IPS-15b (cell line): ENCODE measurements around the gene PRKACA.
"Not testable (repeated sequence)": the region's sequence is repeated elsewhere in the genome, so short reads cannot be mapped to it uniquely, and the experiment has no call there.

Source experiments
- H3K27me3 ChIP-seq: one replicate; pipeline ENCODE4 v1.6.1; 2013; ENCODE audit warnings: low read length; ENCODE audit not compliant: control insufficient read depth, insufficient read depth
- H3K36me3 ChIP-seq: one replicate; pipeline ENCODE4 v1.6.1; 2013; ENCODE audit warnings: low read length; ENCODE audit not compliant: control insufficient read depth, insufficient read depth
- H3K4me1 ChIP-seq: one replicate; pipeline ENCODE4 v1.6.1; 2013; ENCODE audit warnings: mild to moderate bottlenecking, low read length; ENCODE audit not compliant: control insufficient read depth, insufficient read depth
- H3K4me3 ChIP-seq: one replicate; pipeline ENCODE4 v1.5.1; 2013; ENCODE audit warnings: low read depth, low read length
- H3K9ac ChIP-seq: one replicate; pipeline ENCODE4 v1.6.1; 2013; ENCODE audit warnings: low read depth, mild to moderate bottlenecking, low read length
- H3K9me3 ChIP-seq: one replicate; pipeline ENCODE4 v1.6.1; 2013; ENCODE audit warnings: mild to moderate bottlenecking, low read length; ENCODE audit not compliant: control insufficient read depth, insufficient read depth

The PRKACA gene

GRCh38 chr19:14146169-14146568 lies 28.6 kb upstream of the PRKACA start:
- not testable (repeated sequence) for H3K36me3 ChIP-seq, H3K9me3 ChIP-seq, H3K4me1 ChIP-seq, H3K4me3 ChIP-seq, H3K9ac ChIP-seq, H3K27me3 ChIP-seq

- no peaks in the 10 kb centered on the region for H3K27me3 ChIP-seq
- no peak overlapping the region for H3K4me3 ChIP-seq
- H3K4me1 ChIP-seq, result peaks cover 9% of the 10 kb centered on the region
- no peaks in the 10 kb centered on the region for H3K9me3 ChIP-seq
- H3K9ac ChIP-seq, result no peak overlapping the region
- no peaks in the 10 kb centered on the region for H3K36me3 ChIP-seq
Observed at GRCh38 chr19:14145381-14145780, 27.8 kb upstream of the PRKACA start.

GRCh38 chr19:14142262-14143190 lies 25.0 kb upstream of the PRKACA start:
- no peaks in the 10 kb centered on the region for H3K27me3 ChIP-seq
- no peak overlapping the region for H3K4me3 ChIP-seq
- no peaks in the 10 kb centered on the region for H3K36me3 ChIP-seq
- no peaks in the 10 kb centered on the region for H3K9me3 ChIP-seq
- no peak overlapping the region for H3K9ac ChIP-seq
- no peaks in the 10 kb centered on the region for H3K4me1 ChIP-seq

- Histone ChIP-seq H3K27me3 (no peaks in the 10 kb centered on the region), H3K4me1 (no peaks in the 10 kb centered on the region), H3K4me3 (no peak overlapping the region), H3K9me3 (no peaks in the 10 kb centered on the region), H3K36me3 (no peaks in the 10 kb centered on the region), H3K9ac (no peak overlapping the region)
Observed at GRCh38 chr19:14141041-14141440, 23.5 kb upstream of the PRKACA start.

- Histone ChIP-seq H3K4me1 (no peaks in the 10 kb centered on the region), H3K9ac (no peak overlapping the region), H3K27me3 (no peaks in the 10 kb centered on the region), H3K36me3 (no peaks in the 10 kb centered on the region), H3K4me3 (no peak overlapping the region), H3K9me3 (no peaks in the 10 kb centered on the region)
Observed at GRCh38 chr19:14139944-14140343, 22.4 kb upstream of the PRKACA start.

- no peaks in the 10 kb centered on the region for H3K27me3 ChIP-seq
- H3K4me3 ChIP-seq, result no peak overlapping the region
- no peak overlapping the region for H3K9ac ChIP-seq
- no peaks in the 10 kb centered on the region for H3K36me3 ChIP-seq
- no peaks in the 10 kb centered on the region for H3K9me3 ChIP-seq
- peaks cover 3% of the 10 kb centered on the region for H3K4me1 ChIP-seq
Observed at GRCh38 chr19:14138576-14139265, 21.2 kb upstream of the PRKACA start.

GRCh38 chr19:14136509-14137281 lies 19.1 kb upstream of the PRKACA start, which contains the start of gene ASF1B:
Gene ASF1B, minus strand, starts transcription at chr19:14136589. Its CDS starts 133 bp downstream, at chr19:14136456.
- H3K27me3 ChIP-seq, result no peaks in the 10 kb centered on the region
- no peaks in the 10 kb centered on the region for H3K36me3 ChIP-seq
- no peaks in the 10 kb centered on the region for H3K9me3 ChIP-seq
- peak within 1 kb of the TSS; percentile 84 for H3K4me3 ChIP-seq
- peaks cover 3% of the 10 kb centered on the region for H3K4me1 ChIP-seq
- peak within 1 kb of the TSS; percentile 54 for H3K9ac ChIP-seq

- Histone ChIP-seq H3K9me3 (no peaks in the 10 kb centered on the region), H3K4me1 (peaks cover 3% of the 10 kb centered on the region), H3K27me3 (no peaks in the 10 kb centered on the region), H3K36me3 (no peaks in the 10 kb centered on the region), H3K4me3 (peak overlapping the region; percentile 84), H3K9ac (peak overlapping the region; percentile 54)
Observed at GRCh38 chr19:14135985-14136508, 18.5 kb upstream of the PRKACA start.

GRCh38 chr19:14135355-14135754 lies 17.8 kb upstream of the PRKACA start:
- Histone ChIP-seq H3K4me3 (peak overlapping the region; percentile 84), H3K9me3 (no peaks in the 10 kb centered on the region), H3K4me1 (peaks cover 3% of the 10 kb centered on the region), H3K27me3 (no peaks in the 10 kb centered on the region), H3K36me3 (no peaks in the 10 kb centered on the region), H3K9ac (peak overlapping the region; percentile 12)

- Histone ChIP-seq H3K9ac (no peak overlapping the region), H3K4me3 (no peak overlapping the region), H3K4me1 (no peaks in the 10 kb centered on the region), H3K27me3 (peaks cover 2% of the 10 kb centered on the region), H3K9me3 (no peaks in the 10 kb centered on the region), H3K36me3 (peaks cover 10% of the 10 kb centered on the region)
Observed at GRCh38 chr19:14127929-14128509, 10.5 kb upstream of the PRKACA start.

- no peak overlapping the region for H3K4me3 ChIP-seq
- H3K36me3 ChIP-seq, result peaks cover 10% of the 10 kb centered on the region
- H3K9ac ChIP-seq, result no peak overlapping the region
- H3K27me3 ChIP-seq, result peaks cover 2% of the 10 kb centered on the region
- no peaks in the 10 kb centered on the region for H3K4me1 ChIP-seq
- H3K9me3 ChIP-seq, result no peaks in the 10 kb centered on the region
Observed at GRCh38 chr19:14127176-14127575, 9.6 kb upstream of the PRKACA start.
